HepG2 (cell line): ENCODE data around the gene DPH2. TPM values are rescaled to one million over a fixed set of nuclear protein-coding genes. Genes with fewer than 3 reads are reported as not detected.

Experiments
- RBM22 ChIP-seq: fragments of 200-400 bp; formaldehyde crosslinking; optimal IDR thresholded peaks from 2 replicates; pipeline ENCODE3; 2017; ENCODE audit warnings: mild to moderate bottlenecking, low read length, moderate library complexity
- SIN3A ChIP-seq: IDR thresholded peaks from 2 replicates; pipeline ENCODE4 v1.6.1; 2011; ENCODE audit warnings: low read depth, mild to moderate bottlenecking, control low read depth, low read length, borderline replicate concordance
- SPEN ChIP-seq: sonication (generic); formaldehyde crosslinking; IDR thresholded peaks from 2 replicates; pipeline ENCODE4 v1.5.1; 2020; ENCODE audit warnings: low read depth, mild to moderate bottlenecking, missing genetic modification reagents
- TCF7L2 ChIP-seq: IDR thresholded peaks from 2 replicates; pipeline ENCODE4 v1.6.1; 2011; ENCODE audit warnings: mild to moderate bottlenecking, low read depth, low read length, moderate library complexity
- ZIK1 ChIP-seq: sonication (generic); formaldehyde crosslinking; IDR thresholded peaks from 2 replicates; pipeline ENCODE4 v1.5.0; 2020; ENCODE audit warnings: mild to moderate bottlenecking, low read depth, missing genetic modification reagents, borderline replicate concordance
- ZNF607 ChIP-seq: sonication (generic); formaldehyde crosslinking; IDR thresholded peaks from 2 replicates; pipeline ENCODE4 v1.5.1; 2020; ENCODE audit warnings: missing genetic modification reagents, mild to moderate bottlenecking, borderline replicate concordance
- ZNF670 ChIP-seq: sonication (generic); formaldehyde crosslinking; IDR thresholded peaks from 2 replicates; pipeline ENCODE4 v1.8.0; 2022; ENCODE audit warnings: mild to moderate bottlenecking, missing genetic modification reagents, borderline replicate concordance
- ZNF749 ChIP-seq: sonication (generic); formaldehyde crosslinking; IDR thresholded peaks from 2 replicates; pipeline ENCODE4 v1.8.0; 2022; ENCODE audit warnings: mild to moderate bottlenecking, missing genetic modification reagents, moderate library complexity, borderline replicate concordance
- polyA plus RNA-seq, 8 experiments: library from polyadenylated mRNA; depleted of rRNA in 3 of 8; stranded (reverse) in 7 of 8; unstranded in 1 of 8; fragments of >200 nt; fragmentation: Illumina TruSeq in 4 of 8; extraction: Trizol in 4 of 8; gene quantifications; 2 replicates each; pipeline versions ENCODE4 v1.2.1 to v1.2.3, GENCODE V29; 2011 to 2016; ENCODE audit warnings: low read depth in 4 of 8, missing spikeins in 1 of 8, mixed read lengths in 1 of 8; ENCODE audit not compliant: insufficient read depth in 1 of 8
- total RNA-seq, 5 experiments: library from RNA; depleted of rRNA; stranded (reverse); fragments of >200 nt; fragmentation: Illumina TruSeq; extraction: Trizol; gene quantifications; 2 replicates each; pipeline ENCODE4 v1.2.3, GENCODE V29; 2016; ENCODE audit warnings: low read depth in 1 of 5
- TF ChIP-seq, protein P1 (sequence below): sonication (generic); formaldehyde crosslinking; IDR thresholded peaks from 2 replicates; pipeline ENCODE4 v1.5.0; 2020; ENCODE audit warnings: mild to moderate bottlenecking, missing genetic modification reagents
- TF ChIP-seq, protein P2 (sequence below): sonication (generic); formaldehyde crosslinking; IDR thresholded peaks from 2 replicates; pipeline ENCODE4 v1.5.0; 2020; ENCODE audit warnings: mild to moderate bottlenecking, missing genetic modification reagents

Gene DPH2
- total and polyA plus RNA-seq, 2 of the 13 experiments (the other 11 are each of a cell fraction or from before 2014, with no cell fraction given): 32.2 to 38.3 TPM

DNA sequence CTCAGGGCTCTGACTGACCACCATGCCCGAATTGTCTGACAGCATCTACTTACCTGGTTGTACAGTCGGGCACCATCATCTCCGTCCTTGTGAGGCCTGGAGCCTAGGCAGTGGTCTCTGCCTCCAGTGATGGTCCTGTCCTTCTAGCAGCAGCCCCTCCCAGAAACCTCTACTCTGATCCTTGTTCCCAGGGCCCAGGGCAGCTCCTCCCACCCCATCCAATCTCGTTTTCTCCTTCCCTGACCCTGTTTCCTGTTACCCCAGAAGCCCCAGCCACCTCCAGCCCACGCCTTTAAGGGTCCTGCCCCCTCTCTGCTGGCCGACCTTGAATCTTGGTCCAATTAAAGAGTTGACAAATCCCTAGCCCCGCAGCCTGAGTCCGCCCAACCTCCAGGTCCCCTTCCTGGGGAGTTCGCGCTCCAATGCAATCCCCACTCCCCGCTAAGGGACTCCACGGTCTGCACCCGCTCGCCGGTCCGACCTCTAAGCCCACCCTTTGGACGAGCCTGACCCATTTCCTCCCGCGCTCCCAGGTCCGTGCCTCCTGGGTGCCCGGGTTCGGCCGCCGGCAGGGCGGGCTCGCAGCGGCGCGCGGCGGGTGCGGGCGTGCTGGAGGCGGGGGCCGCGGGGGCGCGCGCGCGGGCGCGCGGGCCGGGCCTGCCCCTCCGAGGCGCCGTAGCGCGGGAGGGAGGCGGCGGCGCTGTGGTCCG, 8.9 kb downstream of the DPH2 start, which contains the start of gene B4GALT2 (continued):
- TF ChIP-seq ZNF749 (CRISPR knock-in tag): no peak
- 0 out of 2 replicates have a peak, but pooled peaks have one; percentile 38 for TF ChIP-seq ZNF670 (CRISPR knock-in tag)
- TF ChIP-seq, protein P1, sequence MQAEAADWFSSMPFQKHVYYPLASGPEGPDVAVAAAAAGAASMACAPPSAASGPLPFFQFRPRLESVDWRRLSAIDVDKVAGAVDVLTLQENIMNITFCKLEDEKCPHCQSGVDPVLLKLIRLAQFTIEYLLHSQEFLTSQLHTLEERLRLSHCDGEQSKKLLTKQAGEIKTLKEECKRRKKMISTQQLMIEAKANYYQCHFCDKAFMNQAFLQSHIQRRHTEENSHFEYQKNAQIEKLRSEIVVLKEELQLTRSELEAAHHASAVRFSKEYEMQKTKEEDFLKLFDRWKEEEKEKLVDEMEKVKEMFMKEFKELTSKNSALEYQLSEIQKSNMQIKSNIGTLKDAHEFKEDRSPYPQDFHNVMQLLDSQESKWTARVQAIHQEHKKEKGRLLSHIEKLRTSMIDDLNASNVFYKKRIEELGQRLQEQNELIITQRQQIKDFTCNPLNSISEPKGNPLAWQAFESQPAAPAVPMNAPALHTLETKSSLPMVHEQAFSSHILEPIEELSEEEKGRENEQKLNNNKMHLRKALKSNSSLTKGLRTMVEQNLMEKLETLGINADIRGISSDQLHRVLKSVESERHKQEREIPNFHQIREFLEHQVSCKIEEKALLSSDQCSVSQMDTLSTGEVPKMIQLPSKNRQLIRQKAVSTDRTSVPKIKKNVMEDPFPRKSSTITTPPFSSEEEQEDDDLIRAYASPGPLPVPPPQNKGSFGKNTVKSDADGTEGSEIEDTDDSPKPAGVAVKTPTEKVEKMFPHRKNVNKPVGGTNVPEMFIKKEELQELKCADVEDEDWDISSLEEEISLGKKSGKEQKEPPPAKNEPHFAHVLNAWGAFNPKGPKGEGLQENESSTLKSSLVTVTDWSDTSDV (CRISPR knock-in tag): 0 out of 2 replicates have a peak, but pooled peaks have one; percentile 59
- TF ChIP-seq SIN3A: peak; percentile 33; the same call in 1 of the 2 replicates
- TF ChIP-seq, protein P2, sequence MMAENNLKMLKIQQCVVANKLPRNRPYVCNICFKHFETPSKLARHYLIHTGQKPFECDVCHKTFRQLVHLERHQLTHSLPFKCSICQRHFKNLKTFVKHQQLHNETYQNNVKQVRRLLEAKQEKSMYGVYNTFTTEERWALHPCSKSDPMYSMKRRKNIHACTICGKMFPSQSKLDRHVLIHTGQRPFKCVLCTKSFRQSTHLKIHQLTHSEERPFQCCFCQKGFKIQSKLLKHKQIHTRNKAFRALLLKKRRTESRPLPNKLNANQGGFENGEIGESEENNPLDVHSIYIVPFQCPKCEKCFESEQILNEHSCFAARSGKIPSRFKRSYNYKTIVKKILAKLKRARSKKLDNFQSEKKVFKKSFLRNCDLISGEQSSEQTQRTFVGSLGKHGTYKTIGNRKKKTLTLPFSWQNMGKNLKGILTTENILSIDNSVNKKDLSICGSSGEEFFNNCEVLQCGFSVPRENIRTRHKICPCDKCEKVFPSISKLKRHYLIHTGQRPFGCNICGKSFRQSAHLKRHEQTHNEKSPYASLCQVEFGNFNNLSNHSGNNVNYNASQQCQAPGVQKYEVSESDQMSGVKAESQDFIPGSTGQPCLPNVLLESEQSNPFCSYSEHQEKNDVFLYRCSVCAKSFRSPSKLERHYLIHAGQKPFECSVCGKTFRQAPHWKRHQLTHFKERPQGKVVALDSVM: no peak
- peak; percentile 42 for TF ChIP-seq SPEN (CRISPR knock-in tag)
- TF ChIP-seq ZNF607: 0 out of 2 replicates have a peak, but pooled peaks have one; percentile 17
- TF ChIP-seq TCF7L2: no peak
- TF ChIP-seq ZIK1: no peak; the same call in 1 of the 2 replicates
- peak; percentile 91 for TF ChIP-seq RBM22
- TF ChIP-seq, all 625 proteins: peak for 92
